GM12891 (cell line): Measurements from ENCODE around the gene ZNF638.

Experiments
- DNase-seq: peaks from one replicate; pipeline ENCODE4 v3.0.0; 2011; ENCODE audit warnings: low spot score; ENCODE audit not compliant: insufficient read length
- FAIRE-seq: peaks from 2 replicates; lab custom pipeline; 2011; peaks lifted over from hg19 to GRCh38; lab: Jason Lieb, UNC
- PAX5 ChIP-seq: IDR thresholded peaks from 2 replicates; pipeline ENCODE4 v1.6.1; 2011; ENCODE audit warnings: low read length, moderate library complexity, mild to moderate bottlenecking; ENCODE audit not compliant: insufficient read depth, severe bottlenecking
- POLR2A ChIP-seq: IDR thresholded peaks from 2 replicates; pipeline ENCODE4 v1.6.1; 2011; ENCODE audit warnings: low read depth, low read length, control low read depth
- POLR2AphosphoS5 ChIP-seq: IDR thresholded peaks from 2 replicates; pipeline ENCODE4 v1.6.1; 2011; ENCODE audit warnings: low read depth, low read length, control low read depth
- POU2F2 ChIP-seq: IDR thresholded peaks from 2 replicates; pipeline ENCODE4 v1.6.1; 2011; ENCODE audit warnings: low read depth, mild to moderate bottlenecking, control low read depth, low read length, moderate library complexity
- SPI1 ChIP-seq: IDR thresholded peaks from 2 replicates; pipeline ENCODE4 v1.6.1; 2011; ENCODE audit warnings: low read depth, low read length, control low read depth
- TAF1 ChIP-seq: IDR thresholded peaks from 2 replicates; pipeline ENCODE4 v1.6.1; 2011; ENCODE audit warnings: low read depth, low read length, control low read depth

ZNF638 gene

GRCh38 chr2:71460595-71461303 lies 129.2 kb downstream of the ZNF638 start:
- FAIRE-seq (no peak), DNase-seq (no peak)
- TF ChIP-seq SPI1, result no peak
- TF ChIP-seq POLR2AphosphoS5, result no peak
- no peak for TF ChIP-seq POLR2A
- no peak for TF ChIP-seq PAX5
- TF ChIP-seq POU2F2, result no peak
- no peak for TF ChIP-seq TAF1

GRCh38 chr2:71461304-71461671 lies 129.7 kb downstream of the ZNF638 start:
- TF ChIP-seq TAF1 (no peak), POLR2AphosphoS5 (no peak), POU2F2 (no peak)
- DNase-seq (no peak), FAIRE-seq (no peak)

GRCh38 chr2:71462056-71462605 lies 130.5 kb downstream of the ZNF638 start:
- no peak for FAIRE-seq
- TF ChIP-seq POU2F2, result no peak
- no peak for TF ChIP-seq POLR2A
- no peak for TF ChIP-seq SPI1
- TF ChIP-seq TAF1, result no peak
- no peak for TF ChIP-seq PAX5
- no peak for TF ChIP-seq POLR2AphosphoS5
- DNase-seq, result no peak

- no peak for FAIRE-seq
- TF ChIP-seq POLR2AphosphoS5 (no peak), POU2F2 (no peak), TAF1 (no peak), PAX5 (no peak), SPI1 (no peak), POLR2A (no peak)
- no peak for DNase-seq
Measured at GRCh38 chr2:71462641-71463341, 131.2 kb downstream of the ZNF638 start.

GRCh38 chr2:71463342-71463654 lies 131.7 kb downstream of the ZNF638 start:
- no peak for TF ChIP-seq TAF1
- TF ChIP-seq POLR2AphosphoS5, result no peak
- no peak for TF ChIP-seq SPI1
- TF ChIP-seq PAX5, result no peak
- TF ChIP-seq POU2F2, result no peak
- no peak for TF ChIP-seq POLR2A
- DNase-seq (no peak), FAIRE-seq (no peak)

GRCh38 chr2:71464389-71464788 lies 132.8 kb downstream of the ZNF638 start:
- DNase-seq (no peak), FAIRE-seq (no peak)
- TF ChIP-seq POLR2AphosphoS5 (no peak), SPI1 (no peak), POU2F2 (no peak), POLR2A (no peak), TAF1 (no peak)

GRCh38 chr2:71465356-71465755 lies 133.8 kb downstream of the ZNF638 start:
- DNase-seq (no peak), FAIRE-seq (no peak)
- TF ChIP-seq POLR2A, result no peak
- TF ChIP-seq TAF1, result no peak
- no peak for TF ChIP-seq POLR2AphosphoS5
- no peak for TF ChIP-seq POU2F2
- TF ChIP-seq PAX5, result no peak
- TF ChIP-seq SPI1, result no peak

- DNase-seq (no peak), FAIRE-seq (no peak)
- no peak for TF ChIP-seq SPI1
- no peak for TF ChIP-seq POLR2A
- no peak for TF ChIP-seq POU2F2
- TF ChIP-seq PAX5, result no peak
- no peak for TF ChIP-seq POLR2AphosphoS5
- no peak for TF ChIP-seq TAF1
Measured at GRCh38 chr2:71465961-71466300, 134.3 kb downstream of the ZNF638 start.

- no peak for FAIRE-seq
- TF ChIP-seq POLR2AphosphoS5 (no peak), SPI1 (no peak), POU2F2 (no peak), PAX5 (no peak), TAF1 (no peak)
- peak; percentile 38 for DNase-seq
Measured at GRCh38 chr2:71466301-71467179, 135.0 kb downstream of the ZNF638 start.
